Dedifferentiated amniotic fluid mesenchymal stem cell (primary cell): Measurements from ENCODE around the gene HAP1.
"Not testable (repeated sequence)": the region's sequence is repeated elsewhere in the genome, so short reads cannot be mapped to it uniquely, and the experiment has no call there.

Source experiments
- DNase-seq: peaks from one replicate; pipeline ENCODE4 v3.0.0-alpha.2; 2016; ENCODE audit errors: extremely low spot score

The HAP1 gene

GRCh38 chr17:41734139-41734948, at the start of gene HAP1:
HAP1 (minus strand) TSS chr17:41734643; CDS start chr17:41734634, 9 bp downstream.
- no peak for DNase-seq

DNA sequence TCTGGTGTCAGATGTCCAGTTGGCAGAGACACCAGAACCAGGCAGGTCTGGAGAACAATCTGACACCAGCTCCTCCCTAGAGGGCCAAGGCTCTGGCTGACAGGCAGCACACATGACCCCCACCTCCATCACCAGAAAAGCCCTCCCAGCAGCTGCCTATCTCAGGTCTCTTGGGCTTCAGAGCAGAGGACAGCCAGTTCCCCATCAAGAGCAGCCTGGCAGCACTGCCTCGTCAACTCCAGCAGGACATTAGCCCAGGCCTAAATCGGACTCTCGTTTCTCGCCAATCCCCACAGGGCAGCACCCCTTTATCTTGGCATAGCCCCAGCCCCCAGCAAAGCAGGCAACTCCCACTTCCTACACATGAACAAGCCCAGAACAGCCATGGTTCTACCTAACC, 47.7 kb upstream of the HAP1 start:
- DNase-seq = no peak

DNA sequence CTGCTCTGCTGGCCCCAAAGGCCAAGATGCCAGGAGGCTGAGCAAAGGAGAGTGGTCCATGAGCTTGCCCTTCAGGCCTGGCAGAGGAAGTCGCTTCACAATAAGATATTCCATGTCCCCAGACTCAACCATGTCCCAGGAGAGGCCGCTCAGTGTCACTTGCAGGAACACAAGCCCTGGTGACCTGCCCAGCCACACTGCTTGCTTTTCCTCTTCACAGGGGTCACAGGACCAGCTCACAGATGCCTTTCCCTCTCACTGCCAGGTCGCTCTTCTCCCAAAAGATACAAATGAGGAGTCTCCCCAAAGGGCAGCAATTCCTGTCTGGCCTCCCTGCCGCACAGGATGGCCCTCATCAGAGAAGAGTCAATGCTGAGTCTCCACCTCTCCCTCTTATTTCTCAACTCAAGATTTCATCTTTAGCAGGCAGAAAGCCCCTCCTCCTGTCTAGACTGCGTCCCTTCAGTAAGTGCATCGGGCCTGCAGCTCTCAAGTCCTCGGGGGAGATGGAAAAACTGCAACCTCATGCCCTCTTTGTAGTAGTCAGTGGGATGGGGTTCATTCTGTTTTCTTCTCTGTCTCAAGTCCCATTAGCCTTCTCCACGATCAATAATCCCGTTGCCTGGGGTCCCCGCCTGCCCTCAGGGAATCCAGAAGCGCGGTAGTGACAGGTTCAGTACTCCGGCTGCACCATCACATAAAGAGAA, 47.1 kb upstream of the HAP1 start:
- DNase-seq = no peak

DNA sequence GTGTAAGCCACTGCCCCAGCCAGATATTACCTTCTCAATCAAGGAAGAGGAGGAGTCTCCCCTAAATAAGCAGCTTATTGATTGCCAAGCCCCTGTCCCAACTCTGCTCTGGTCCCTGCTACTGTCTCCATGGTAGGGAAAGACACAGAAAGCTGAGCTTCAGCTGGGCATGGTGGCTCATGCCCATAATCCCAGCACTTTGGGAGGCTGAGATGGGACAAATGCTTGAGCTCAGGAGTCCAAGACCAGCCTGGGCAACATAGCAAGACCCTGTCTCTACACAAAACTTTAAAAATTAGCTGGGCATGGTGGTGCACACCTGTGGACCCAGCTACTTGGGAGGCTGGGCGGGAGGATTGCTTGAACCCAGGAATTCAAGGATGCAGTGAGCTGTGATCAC, 45.5 kb upstream of the HAP1 start:
- DNase-seq = no peak

- DNase-seq = peak; percentile 68
These were observed 43.2 kb upstream of the HAP1 start for GRCh38 chr17:41777574-41778188.

- no peak for DNase-seq
These were observed 42.7 kb upstream of the HAP1 start for GRCh38 chr17:41777157-41777573.

DNA sequence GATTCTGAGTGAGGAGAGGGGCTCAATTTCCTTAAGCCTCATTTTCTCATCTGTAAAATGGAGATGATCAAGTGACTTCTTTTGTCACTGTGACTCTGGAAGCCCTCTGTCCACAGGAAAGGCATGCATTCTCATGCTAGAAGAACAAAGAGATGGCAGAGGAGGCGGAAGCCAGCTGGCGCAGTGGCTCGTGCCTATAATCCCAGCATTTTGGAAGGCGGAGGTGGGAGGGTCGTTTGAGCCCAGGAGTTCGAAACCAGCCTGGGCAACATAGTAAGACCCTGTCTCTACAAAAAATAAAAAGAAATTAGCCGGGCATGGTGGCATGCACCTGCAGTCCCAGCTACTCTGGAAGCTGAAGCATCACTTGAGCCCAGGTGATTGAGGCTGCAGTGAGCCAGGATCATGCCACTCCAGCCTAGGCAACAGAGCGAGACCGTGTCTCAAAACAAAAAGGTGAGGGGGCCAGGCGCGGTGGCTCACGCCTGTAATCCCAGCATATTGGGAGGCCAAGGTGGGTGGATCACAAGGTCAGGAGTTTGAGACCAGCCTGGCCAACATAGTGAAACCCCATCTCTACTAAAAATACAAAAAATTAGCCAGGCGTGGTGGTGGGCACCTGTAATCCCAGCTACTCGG, 41.9 kb upstream of the HAP1 start:
- DNase-seq = not testable (repeated sequence)

DNA sequence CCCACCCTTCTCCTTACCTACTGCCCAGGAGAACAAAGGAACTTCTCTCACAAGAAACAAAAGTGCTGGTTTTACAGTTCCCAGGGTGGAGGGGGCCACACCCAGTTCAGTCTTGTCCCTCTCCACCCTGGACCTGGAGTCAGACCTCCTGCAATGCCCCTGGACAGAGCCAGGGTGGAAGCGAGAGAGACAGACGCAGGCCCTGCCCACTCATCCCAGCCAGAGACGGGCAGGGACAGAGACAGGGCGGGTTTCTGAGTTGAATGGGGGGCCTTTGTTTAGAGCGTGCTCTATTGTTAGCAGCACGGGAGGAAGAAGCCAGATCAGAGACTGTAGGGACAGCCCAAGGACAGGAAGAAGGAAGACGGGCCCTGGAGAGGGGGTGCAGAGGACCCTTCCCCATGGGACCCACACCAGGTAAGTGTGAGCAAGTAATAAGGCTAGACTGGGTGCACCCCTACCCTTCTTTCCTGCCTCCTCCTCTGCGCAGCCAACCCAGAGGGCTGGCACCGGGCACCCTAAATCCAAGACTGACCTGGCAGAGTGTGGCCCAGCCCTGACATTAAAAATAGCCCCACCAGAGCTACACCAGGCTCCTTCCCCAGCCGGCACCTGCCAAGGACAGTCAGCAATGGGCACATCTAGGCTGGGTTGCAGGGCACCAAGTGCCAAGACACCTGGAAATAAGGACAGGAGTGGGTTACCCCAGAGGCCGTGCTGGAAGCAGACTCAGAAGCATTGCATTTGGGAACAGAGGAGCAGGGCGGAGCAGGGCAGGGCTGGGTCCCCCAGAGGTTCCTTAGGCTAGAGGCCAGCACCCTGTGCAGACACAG, 41.2 kb upstream of the HAP1 start:
- no peak for DNase-seq

DNA sequence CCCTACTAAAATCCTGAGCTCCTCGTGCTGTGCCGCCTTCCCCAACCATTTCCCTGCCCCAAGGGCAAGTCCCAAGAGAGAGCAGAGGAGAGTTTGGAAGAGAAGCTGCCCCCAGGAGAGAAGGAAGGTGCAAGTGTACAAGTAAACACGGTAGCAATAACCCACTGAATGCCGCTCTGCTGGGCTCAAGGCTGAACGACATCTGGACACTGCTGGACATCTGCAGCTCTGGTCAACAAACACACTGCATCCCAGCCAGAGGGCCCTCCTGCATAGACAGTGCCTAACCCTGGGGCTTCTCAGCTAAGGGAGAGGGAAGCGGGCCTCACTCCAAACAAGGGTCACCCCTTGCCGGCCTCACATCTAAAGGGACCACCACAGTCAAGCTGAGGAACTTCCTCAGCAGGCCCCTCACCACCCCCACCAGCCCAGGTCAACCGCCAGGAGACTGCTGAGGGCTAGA, 39.3 kb upstream of the HAP1 start:
- no peak for DNase-seq

GRCh38 chr17:41773190-41773588, 38.7 kb upstream of the HAP1 start:
- DNase-seq = no peak

DNA sequence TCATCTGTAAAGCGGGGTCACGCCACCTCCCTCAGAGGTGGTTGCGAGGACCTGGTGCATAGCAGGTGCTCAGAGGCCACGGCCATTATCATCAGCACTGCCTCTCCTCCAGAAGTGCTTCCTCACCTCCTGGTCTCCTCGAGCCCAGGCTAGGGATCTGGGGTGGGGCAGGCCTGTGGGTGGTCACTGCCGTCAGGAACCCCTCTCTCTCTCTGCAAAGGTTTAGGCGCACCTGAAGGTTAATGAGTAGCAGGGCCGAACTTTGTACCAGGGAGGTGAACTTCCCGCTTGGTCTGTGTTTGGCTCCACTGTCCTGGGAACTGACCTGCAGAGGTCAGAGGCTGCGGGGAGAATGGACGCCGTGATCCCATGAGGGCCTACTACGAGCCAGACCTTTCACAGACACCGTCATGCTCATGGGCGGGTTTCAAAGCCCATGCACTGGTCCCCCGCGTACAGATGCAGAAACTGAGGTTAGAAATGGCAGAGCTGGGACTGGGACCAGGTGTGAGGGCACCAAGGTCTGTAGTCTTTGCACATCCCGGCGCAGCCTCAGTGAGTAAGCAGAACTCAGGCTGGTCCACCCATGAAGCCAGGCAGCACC, 38.2 kb upstream of the HAP1 start:
- DNase-seq = no peak

GRCh38 chr17:41772218-41772585, 37.8 kb upstream of the HAP1 start:
- DNase-seq = no peak

GRCh38 chr17:41771389-41772206, 37.2 kb upstream of the HAP1 start:
- no peak for DNase-seq

- DNase-seq = no peak
These were observed 35.5 kb upstream of the HAP1 start for GRCh38 chr17:41769985-41770384.

DNA sequence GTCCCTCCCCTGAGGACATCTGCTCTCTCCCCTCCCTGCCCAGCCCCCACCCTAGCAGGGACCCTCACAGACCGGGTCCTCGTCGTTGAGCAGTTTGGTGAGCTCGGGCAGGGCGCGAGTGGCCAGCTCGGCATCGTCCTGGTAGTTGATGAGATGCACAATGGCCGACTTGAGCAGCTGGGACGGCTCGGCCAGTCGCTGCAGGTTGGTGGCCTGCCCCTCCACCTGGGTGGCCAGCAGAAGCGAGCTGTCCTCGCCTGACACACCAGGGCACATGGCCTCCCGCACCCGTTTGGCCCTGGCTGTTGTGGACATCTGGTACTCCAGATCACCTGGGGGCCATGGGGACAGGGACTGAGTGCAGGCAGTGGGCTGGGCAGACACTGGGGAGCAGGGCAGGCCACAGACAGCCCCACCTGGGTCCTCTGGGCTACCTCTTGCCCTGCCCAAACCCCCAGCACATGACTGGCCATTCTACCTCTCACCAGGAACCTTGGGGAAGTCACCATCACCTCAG, 35.0 kb upstream of the HAP1 start:
- no peak for DNase-seq

DNA sequence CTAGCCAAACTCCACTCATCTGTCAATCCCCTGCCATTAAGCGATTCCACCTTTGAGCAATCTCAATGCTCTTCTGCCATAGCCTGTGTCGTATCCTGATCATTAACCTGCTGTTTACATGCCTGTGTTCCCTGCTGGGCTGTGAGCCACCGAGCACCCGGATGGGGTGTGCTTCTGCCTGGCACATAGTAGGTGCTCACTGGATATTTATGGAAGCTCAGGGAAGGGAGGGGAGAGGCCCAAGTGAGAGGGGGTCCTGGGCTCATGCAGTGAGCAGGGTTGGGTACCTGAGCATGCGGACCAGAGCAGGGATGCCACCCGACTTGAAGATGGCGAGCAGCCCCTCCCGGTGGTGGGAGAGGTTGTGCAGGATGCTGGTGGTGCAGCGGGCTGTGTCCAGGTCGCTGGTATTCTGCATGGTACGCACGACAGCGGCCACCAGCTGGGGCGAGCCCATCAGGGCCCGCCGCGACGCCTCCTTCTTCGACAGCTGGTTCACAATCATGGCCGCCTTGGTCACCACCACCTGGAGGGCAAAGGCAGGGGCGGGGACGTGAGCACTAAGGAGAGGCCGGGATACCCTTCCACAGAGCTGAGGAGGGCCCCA, 34.3 kb upstream of the HAP1 start:
- no peak for DNase-seq

- no peak for DNase-seq
These were observed 33.0 kb upstream of the HAP1 start for GRCh38 chr17:41767324-41768042.

DNA sequence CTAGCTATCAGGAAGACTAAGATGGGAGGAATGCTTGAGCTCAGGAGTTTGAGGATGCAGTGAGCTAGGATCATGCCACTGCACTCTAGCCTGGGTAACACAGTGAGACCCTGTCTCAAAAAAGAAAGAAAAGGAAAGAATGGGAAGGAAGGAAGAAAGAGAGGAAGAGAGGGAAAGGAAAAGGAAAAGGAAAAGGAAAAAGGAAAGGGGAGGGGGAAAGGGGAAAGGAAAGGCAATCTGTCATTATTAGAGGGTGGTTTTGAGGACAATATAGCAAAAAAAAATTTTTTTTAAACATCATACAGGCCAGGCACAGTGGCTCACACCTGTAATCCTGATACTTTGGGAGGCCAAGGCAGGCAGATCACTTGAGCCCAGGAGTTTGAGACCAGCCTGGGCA, 31.7 kb upstream of the HAP1 start:
- DNase-seq = no peak

DNA sequence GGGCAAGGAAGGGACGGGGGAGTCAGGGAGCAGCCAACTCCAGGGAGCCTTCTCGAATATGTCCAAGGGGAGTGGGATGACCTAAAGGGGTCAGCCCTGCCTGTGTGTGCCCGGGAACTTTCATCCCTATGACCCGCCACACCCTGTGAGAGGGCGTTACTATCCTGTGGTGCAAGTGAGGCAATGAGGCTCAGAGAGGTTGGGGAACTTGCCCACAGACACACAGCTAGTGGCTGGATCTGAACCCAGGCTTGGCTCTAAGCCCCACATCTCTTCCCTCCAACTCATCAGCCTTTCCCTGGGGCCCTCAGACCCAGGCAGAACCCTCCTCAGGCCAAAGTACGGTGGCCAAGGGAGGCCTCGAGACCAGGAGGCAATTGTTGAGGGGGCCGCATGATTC, 28.9 kb upstream of the HAP1 start:
- DNase-seq = no peak
